ENCODE data around the gene AGPAT2. TPM values are rescaled to one million over a fixed set of nuclear protein-coding genes. Genes with fewer than 3 reads are reported as not detected.

The AGPAT2 gene
- total RNA-seq, 1 experiment from 2014 or later = 77.9 TPM

- Histone ChIP-seq H3K27ac (ENCODE audit: low read length) (no peak overlapping the region), H3K4me3 (ENCODE audit: low read depth in 2 of 2, low read length in 2 of 2) (no peak overlapping the region), H3K36me3 (ENCODE audit: control insufficient read depth, insufficient read depth, low read length) (no peaks in the 10 kb centered on the region), H3K27me3 (ENCODE audit: control insufficient read depth, insufficient read depth, low read length) (no peaks in the 10 kb centered on the region), H3K4me1 (ENCODE audit: control insufficient read depth, insufficient read depth, low read length) (peaks cover 44% of the 10 kb centered on the region), H3K9me3 (ENCODE audit: control insufficient read depth, insufficient read depth, low read depth, low read length) (no peaks in the 10 kb centered on the region)
- TF ChIP-seq TCF7L2 (IDR thresholded peaks at IDR 0.05; ENCODE audit: low read depth, low read length) = no peak
- no peak for TF ChIP-seq REST (IDR thresholded peaks at IDR 0.05; ENCODE audit: insufficient read depth in 1 of 2, low read depth in 2 of 2, low read length in 1 of 2)
- TF ChIP-seq POLR2AphosphoS5 (IDR thresholded peaks at IDR 0.05; ENCODE audit: low read depth, low read length) = no peak
- no peak for TF ChIP-seq CTCF (IDR thresholded peaks at IDR 0.05)
- no peak for TF ChIP-seq SIN3A (IDR thresholded peaks at IDR 0.05; ENCODE audit: borderline replicate concordance, insufficient read depth, low read depth, low read length)
- ATAC-seq (no peak), DNase-seq (ENCODE audit: low read depth, low spot score) (no peak)
- no TSS peak for BruUV-seq (replicated peaks)
- intact Hi-C loops (cut with micrococcal nuclease; ENCODE audit: unreplicated experiment) = no loop called here
- ChIA-PET POLR2A (no interaction called here), CTCF (no interaction called here)
- in situ Hi-C loops (cut with HindIII; ENCODE audit: low pct_unique_long_range_greater_than_20kb, low sequenced_read_pairs) = no loop called here
These were observed 9.2 kb upstream of the AGPAT2 start for GRCh38 chr9:136696502-136696901.

- DNase-seq (ENCODE audit: low read depth, low spot score) (no peak), ATAC-seq (no peak)
- TF ChIP-seq TCF7L2 (IDR thresholded peaks at IDR 0.05; ENCODE audit: low read depth, low read length) (no peak), CTCF (IDR thresholded peaks at IDR 0.05) (no peak), SIN3A (IDR thresholded peaks at IDR 0.05; ENCODE audit: borderline replicate concordance, insufficient read depth, low read depth, low read length) (no peak), POLR2AphosphoS5 (IDR thresholded peaks at IDR 0.05; ENCODE audit: low read depth, low read length) (no peak), REST (IDR thresholded peaks at IDR 0.05; ENCODE audit: insufficient read depth in 1 of 2, low read depth in 2 of 2, low read length in 1 of 2) (no peak)
- Histone ChIP-seq H3K9me3 (ENCODE audit: control insufficient read depth, insufficient read depth, low read depth, low read length) (no peaks in the 10 kb centered on the region), H3K4me3 (ENCODE audit: low read depth in 2 of 2, low read length in 2 of 2) (no peak overlapping the region), H3K4me1 (ENCODE audit: control insufficient read depth, insufficient read depth, low read length) (peaks cover 44% of the 10 kb centered on the region), H3K27ac (ENCODE audit: low read length) (no peak overlapping the region), H3K27me3 (ENCODE audit: control insufficient read depth, insufficient read depth, low read length) (no peaks in the 10 kb centered on the region), H3K36me3 (ENCODE audit: control insufficient read depth, insufficient read depth, low read length) (no peaks in the 10 kb centered on the region)
- intact Hi-C loops (cut with micrococcal nuclease; ENCODE audit: unreplicated experiment) (no loop called here), in situ Hi-C loops (cut with HindIII; ENCODE audit: low pct_unique_long_range_greater_than_20kb, low sequenced_read_pairs) (no loop called here)
- ChIA-PET POLR2A (no interaction called here), CTCF (no interaction called here)
- BruUV-seq (replicated peaks) = no TSS peak
These were observed 8.7 kb upstream of the AGPAT2 start for GRCh38 chr9:136695955-136696354.
